ENCODE measurements around the gene CLEC2D.

CLEC2D gene, protein sequence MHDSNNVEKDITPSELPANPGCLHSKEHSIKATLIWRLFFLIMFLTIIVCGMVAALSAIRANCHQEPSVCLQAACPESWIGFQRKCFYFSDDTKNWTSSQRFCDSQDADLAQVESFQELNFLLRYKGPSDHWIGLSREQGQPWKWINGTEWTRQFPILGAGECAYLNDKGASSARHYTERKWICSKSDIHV

DNA sequence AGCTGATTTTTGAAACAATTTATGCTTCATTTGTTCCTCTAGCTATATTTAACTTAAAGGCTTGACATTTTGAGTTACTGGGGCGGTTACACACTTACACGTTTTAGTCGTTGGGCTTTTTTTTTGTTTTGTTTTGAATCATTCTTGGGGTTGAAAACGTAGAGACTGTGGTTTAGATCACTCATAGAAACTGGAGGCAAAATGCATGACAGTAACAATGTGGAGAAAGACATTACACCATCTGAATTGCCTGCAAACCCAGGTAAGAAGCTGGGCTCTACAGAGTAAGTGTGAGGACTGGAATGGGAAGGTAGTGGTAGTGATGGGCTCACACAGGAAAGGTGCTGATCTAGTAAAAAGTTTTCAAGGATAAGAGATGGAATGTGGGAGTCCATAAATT lies at the start of gene CLEC2D:
CLEC2D (plus strand) TSS at position 180 of the 400 bp plus-strand sequence; CDS start at position 202, 22 bp downstream.
- no peak for DNase-seq (ENCODE audit: low read depth)
- H3K4me3 ChIP-seq (ENCODE audit: low read depth, low read length), result no peak within 1 kb of the TSS
- TF ChIP-seq, protein P1, sequence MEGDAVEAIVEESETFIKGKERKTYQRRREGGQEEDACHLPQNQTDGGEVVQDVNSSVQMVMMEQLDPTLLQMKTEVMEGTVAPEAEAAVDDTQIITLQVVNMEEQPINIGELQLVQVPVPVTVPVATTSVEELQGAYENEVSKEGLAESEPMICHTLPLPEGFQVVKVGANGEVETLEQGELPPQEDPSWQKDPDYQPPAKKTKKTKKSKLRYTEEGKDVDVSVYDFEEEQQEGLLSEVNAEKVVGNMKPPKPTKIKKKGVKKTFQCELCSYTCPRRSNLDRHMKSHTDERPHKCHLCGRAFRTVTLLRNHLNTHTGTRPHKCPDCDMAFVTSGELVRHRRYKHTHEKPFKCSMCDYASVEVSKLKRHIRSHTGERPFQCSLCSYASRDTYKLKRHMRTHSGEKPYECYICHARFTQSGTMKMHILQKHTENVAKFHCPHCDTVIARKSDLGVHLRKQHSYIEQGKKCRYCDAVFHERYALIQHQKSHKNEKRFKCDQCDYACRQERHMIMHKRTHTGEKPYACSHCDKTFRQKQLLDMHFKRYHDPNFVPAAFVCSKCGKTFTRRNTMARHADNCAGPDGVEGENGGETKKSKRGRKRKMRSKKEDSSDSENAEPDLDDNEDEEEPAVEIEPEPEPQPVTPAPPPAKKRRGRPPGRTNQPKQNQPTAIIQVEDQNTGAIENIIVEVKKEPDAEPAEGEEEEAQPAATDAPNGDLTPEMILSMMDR (IDR thresholded peaks at IDR 0.05; ENCODE audit: control insufficient read depth, extremely low read depth, insufficient read depth), result no peak

DNA sequence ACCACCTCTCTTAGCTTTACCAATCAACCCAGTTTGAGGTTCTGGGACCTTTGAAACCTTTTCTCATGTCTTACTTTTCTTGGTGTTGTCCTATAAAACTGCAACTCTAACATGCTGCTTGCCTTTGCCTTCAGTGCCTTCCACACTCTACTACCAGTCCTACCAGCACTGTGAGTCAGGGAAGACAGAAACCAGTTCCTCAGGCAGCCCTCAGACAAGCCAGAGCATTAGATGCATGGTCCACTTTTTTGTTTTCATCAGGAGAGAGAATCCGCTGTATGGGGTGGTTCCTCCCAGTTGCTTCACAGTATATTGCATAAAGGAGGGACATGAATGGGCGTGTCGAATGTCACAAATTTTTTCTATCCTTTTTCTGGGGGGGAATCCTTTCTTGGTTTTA lies 44.5 kb upstream of the CLEC2D start:
- no peak overlapping the region for H3K4me3 ChIP-seq (ENCODE audit: low read depth, low read length)
- no peak for DNase-seq (ENCODE audit: low read depth)
- TF ChIP-seq, protein P1 (IDR thresholded peaks at IDR 0.05; ENCODE audit: control insufficient read depth, extremely low read depth, insufficient read depth), result no peak

DNA sequence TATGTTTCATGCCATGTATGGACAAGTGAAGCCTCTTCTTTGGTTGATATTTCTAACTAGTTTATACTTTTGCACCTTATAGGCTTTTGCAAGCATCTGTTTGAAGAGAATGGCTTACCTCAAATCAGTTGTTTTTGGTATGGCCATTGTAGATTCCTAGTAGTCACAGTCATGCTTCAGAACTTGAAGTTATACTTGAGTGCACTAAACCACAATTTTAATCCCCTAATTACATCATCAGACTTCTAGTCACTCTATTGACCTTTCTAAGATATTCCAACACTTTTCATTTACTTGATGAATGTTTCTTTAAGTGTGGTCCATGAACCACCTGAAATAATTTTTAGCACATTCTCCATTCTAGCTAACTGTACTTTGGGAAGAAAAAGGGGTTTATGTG lies 43.2 kb upstream of the CLEC2D start:
- no peak for DNase-seq (ENCODE audit: low read depth)
- no peak overlapping the region for H3K4me3 ChIP-seq (ENCODE audit: low read depth, low read length)
- TF ChIP-seq, protein P1 (IDR thresholded peaks at IDR 0.05; ENCODE audit: control insufficient read depth, extremely low read depth, insufficient read depth), result no peak

DNA sequence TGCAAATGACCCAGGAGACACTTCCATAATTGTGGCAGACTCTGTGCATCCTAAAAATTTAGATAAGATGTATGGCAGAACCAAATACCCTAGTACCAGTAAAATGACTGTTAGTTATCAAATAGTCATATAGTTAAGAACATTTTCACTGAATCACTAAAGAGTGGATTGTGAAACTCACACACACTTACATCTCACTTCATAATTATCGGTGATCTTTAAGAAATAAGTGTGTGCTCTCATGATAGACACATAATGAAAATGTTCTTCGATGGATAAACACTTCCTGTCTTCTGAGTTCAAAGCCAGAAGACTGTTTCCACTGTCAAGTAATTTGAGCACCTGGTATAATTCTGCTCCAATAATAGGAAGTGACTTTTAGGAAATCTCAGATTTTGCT lies 42.7 kb upstream of the CLEC2D start:
- no peak overlapping the region for H3K4me3 ChIP-seq (ENCODE audit: low read depth, low read length)
- no peak for DNase-seq (ENCODE audit: low read depth)
- TF ChIP-seq, protein P1 (IDR thresholded peaks at IDR 0.05; ENCODE audit: control insufficient read depth, extremely low read depth, insufficient read depth), result no peak

DNA sequence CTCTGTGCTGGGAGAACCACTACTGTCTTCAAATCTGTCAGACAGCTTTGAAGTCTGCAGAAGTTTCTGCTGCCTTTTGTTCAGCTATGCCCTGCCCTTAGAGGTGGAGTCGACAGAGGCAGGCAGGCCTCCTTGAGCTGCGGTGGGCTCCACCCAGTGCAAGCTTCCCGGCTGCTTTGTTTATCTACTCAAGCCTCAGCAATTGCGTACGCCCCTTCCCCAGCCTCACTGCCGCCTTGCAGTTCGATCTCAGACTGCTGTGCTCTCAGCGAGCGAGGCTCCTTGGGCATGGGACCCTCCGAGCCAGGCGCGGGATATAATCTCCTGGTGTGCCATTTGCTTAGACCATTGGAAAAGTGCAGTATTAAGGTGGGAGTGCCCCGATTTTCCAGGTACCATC lies 36.7 kb upstream of the CLEC2D start:
- no peak overlapping the region for H3K4me3 ChIP-seq (ENCODE audit: low read depth, low read length)
- no peak for DNase-seq (ENCODE audit: low read depth)
- TF ChIP-seq, protein P1 (IDR thresholded peaks at IDR 0.05; ENCODE audit: control insufficient read depth, extremely low read depth, insufficient read depth), result no peak

DNA sequence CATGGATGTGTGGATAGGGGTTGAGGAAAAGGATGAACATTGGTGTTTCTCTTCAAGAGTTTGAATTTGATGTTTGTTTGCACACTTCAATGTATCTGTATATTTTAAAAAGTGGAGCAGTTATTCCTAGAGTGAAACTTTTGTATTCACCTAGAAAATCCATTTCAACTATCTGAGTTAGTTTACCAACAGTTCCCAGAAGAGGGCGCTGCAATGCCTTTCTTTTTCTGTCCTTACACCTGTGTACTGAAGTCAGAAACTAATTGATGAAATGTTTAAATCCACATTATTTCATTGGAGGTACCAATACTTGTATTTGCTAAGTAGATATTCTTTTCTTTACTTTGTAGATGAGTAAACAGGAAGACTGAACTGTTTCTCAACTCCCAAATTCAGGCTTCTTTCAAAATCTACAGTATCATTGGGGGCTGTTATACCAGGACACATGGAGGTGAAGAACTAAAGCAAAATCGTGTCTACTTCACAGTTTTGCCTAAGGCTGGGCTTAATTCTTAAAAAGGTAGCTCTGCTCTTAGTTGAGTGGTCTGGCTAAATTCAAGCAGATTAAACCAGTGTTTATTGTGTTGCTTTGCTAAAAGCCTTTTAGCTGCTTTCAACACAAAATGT lies 35.2 kb upstream of the CLEC2D start:
- no peak overlapping the region for H3K4me3 ChIP-seq (ENCODE audit: low read depth, low read length)
- DNase-seq (ENCODE audit: low read depth), result peak; percentile 28
- TF ChIP-seq, protein P1 (IDR thresholded peaks at IDR 0.05; ENCODE audit: control insufficient read depth, extremely low read depth, insufficient read depth), result peak; percentile 74
